GM18502 (cell line): ENCODE results near the gene GPR21.

Experiments
- ATAC-seq: cut with Tn5 transposase; IDR thresholded peaks from one replicate; pipeline ENCODE4 v1.9.1; 2021; ENCODE audit warnings: mild to moderate bottlenecking; ENCODE audit not compliant: unreplicated experiment, poor library complexity

GPR21 gene

GRCh38 chr9:123062351-123063176 lies 29.1 kb downstream of the GPR21 start:
- no peak for ATAC-seq

GRCh38 chr9:123063177-123063598 lies 29.7 kb downstream of the GPR21 start:
- ATAC-seq: no peak

GRCh38 chr9:123063896-123064295 lies 30.4 kb downstream of the GPR21 start:
- ATAC-seq: no peak

DNA sequence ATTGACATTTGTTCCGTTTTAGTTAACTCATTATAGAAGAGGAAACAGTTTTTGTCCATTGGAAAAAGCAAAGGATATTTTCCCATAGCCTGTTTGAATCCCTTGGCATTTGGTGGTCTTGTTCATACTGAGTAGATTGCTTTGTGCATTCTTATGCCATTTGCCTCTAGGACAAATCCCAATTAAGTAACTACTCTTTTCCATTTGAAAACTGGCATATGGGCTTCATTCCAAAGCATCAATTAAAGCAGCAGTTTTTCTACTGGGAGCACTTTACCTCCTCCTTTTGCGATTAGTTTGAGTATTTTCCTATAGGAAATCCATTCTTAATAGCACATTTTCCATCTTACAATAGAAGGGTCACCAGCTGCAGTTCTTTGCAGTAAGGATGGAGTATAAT lies 31.2 kb downstream of the GPR21 start:
- ATAC-seq: no peak

- no peak for ATAC-seq
Observed at GRCh38 chr9:123065196-123065595, 31.7 kb downstream of the GPR21 start.

GRCh38 chr9:123067136-123067535 lies 33.7 kb downstream of the GPR21 start:
- ATAC-seq: no peak

DNA sequence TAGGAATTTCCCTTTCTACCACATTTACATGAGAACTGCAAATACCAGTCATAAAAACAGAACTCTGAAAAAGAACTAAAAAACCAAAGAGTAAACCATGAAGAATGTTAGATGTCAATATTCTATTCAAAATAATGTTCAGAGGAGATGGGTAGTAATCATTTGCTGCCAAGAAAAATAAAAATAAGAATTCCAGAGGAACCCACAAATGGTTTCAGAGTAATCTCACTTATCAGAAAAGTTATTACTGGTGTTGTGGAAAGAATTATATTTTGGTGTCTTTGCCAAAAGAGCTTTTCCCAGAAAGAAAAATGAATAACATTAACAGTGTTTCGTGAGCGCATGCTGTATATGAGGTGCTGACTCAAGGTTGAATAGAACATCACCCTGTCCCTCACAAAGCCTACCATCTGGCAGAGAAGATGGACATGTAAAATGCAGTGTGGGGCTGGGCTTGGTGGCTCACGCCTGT lies 35.6 kb downstream of the GPR21 start:
- no peak for ATAC-seq

DNA sequence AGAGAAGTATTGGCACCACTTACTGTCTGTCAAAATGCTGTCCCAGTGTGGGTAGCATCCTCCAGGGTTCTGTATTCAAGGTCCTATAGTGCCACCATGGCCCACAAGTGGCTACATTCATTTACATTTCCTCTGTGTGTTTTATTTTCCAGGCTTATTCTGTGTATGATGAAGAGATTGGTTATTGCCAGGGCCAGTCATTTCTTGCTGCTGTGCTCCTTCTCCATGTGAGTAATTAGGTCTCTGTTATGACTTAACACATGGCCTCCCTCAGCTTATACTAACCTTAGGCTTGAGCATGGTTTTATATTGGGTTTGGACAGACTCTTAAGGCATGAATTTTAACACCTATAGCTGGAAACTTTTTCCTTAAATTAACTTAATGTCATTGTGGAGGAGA lies 36.7 kb downstream of the GPR21 start:
- no peak for ATAC-seq

DNA sequence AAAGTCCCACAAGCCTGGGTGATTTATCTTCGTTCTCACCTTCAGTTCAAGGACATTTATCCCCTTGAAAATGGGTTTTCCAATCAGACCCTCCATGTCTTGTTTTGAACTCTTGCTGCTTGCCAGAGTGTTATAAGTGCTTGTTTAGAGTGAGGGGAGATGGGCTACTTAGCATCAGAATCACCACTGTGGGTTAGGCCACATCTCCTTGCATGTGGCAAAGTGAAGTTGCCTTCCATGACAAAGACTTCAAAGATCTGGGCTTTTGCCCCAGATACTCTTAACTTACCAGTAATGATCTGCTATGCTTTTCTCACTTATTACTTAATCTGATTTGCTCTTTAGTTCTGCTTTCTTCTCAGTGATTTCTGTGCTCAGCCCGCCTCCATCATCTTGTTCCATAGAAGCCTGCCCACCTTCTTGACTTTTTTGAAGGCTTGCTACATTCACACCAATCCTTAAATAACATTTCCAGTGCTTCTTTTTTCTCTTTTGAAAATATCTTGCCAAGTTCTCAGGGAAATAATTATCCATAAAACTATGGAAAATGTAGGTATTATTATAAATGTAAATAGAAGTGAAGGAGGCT lies 39.0 kb downstream of the GPR21 start:
- ATAC-seq: no peak

GRCh38 chr9:123073441-123073840 lies 40.0 kb downstream of the GPR21 start:
- no peak for ATAC-seq

- no peak for ATAC-seq
Observed at GRCh38 chr9:123073991-123074422, 40.5 kb downstream of the GPR21 start.

DNA sequence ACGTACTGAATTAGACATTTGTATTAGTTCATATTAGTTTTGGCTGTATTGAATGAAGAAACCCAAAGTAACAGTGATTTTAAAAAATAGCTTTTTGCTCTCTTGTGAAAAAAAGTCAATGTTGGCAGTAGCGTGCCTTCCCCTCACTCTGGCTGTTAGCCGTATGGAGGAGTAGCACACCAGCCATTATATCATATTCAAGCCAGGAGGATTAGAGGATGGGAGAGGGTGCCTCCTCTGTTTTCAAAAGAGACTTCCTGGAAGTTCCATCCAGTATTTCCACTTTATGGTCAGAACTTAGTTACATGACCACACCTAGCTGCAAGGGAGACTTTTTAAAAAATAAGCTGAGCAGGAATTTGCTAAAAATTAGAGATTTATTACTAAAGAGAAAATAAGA lies 41.2 kb downstream of the GPR21 start:
- no peak for ATAC-seq

DNA sequence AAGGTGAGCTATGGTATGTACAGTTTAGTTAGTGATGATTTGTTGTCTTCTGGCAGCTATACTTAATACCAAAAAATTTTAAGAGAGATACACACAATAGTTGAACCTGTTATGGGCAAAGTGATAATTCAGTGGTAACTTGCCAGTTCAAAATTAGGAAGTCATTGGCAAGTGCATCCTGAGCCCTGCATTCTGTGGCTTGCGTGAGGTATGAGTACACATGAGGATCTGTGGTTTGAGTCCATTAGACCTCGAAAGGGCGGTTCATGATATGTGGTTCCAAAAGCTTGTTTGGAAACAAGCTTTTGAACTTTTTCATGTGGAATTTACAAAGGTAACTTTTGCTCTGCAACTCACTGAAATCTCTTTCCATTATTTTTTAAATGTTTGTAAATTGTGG lies 47.0 kb downstream of the GPR21 start:
- no peak for ATAC-seq

- no peak for ATAC-seq
Observed at GRCh38 chr9:123081824-123082223, 48.4 kb downstream of the GPR21 start.

DNA sequence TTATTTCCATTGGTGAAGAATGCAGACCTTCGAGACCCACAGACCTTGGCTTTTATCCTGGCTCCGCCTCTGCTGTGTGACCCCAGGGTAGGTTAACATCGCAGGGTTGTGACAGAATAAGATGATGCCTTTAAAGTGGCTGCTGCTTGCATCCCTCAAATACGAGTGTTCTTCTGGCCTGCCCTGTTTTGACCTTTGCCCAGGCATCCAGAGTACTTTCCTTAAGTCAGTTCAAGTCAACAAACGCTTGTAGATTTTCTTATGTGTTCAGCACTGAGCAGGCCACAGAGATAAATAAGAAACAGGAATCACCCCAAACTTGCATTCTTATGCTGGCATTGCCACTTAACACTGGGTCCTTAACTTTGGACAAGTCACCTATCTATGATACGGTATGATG lies 50.2 kb downstream of the GPR21 start:
- ATAC-seq: no peak

GRCh38 chr9:123084256-123084655 lies 50.8 kb downstream of the GPR21 start:
- no peak for ATAC-seq
